GM06990 (cell line): ENCODE data around the gene DUSP10.

Experiments used
- DNase-seq: peaks from one replicate; pipeline ENCODE4 v3.0.0-alpha.2; 2011; ENCODE audit not compliant: insufficient read length; ENCODE audit errors: extremely low read depth
- H3K27me3 ChIP-seq: replicated peaks from 2 replicates; pipeline ENCODE4 v1.6.0; 2011; ENCODE audit warnings: low read length; ENCODE audit not compliant: control insufficient read depth, insufficient read depth
- H3K36me3 ChIP-seq: 2 replicates; pipeline ENCODE4 v1.5.1; 2011; ENCODE audit warnings: low read length; ENCODE audit not compliant: control insufficient read depth, insufficient read depth
- H3K4me3 ChIP-seq: replicated peaks from 2 replicates; pipeline ENCODE4 v1.5.1; 2011; ENCODE audit warnings: low read depth, mild to moderate bottlenecking, control low read depth, low read length
- CTCF ChIP-seq: IDR thresholded peaks from 2 replicates; pipeline ENCODE4 v1.5.1; 2011; ENCODE audit warnings: low read length, control low read depth, mild to moderate bottlenecking, inconsistent platforms; ENCODE audit not compliant: insufficient read depth, poor library complexity, severe bottlenecking

The DUSP10 gene

GRCh38 chr1:221782970-221783369, 41.1 kb upstream of the DUSP10 start:
- H3K4me3 ChIP-seq, result no peak overlapping the region
- DNase-seq, result no peak
- TF ChIP-seq CTCF, result no peak
- H3K27me3 ChIP-seq, result no peaks in the 10 kb centered on the region
- no peaks in the 10 kb centered on the region for H3K36me3 ChIP-seq

GRCh38 chr1:221782477-221782876, 40.6 kb upstream of the DUSP10 start:
- no peak for TF ChIP-seq CTCF
- DNase-seq, result no peak
- H3K27me3 ChIP-seq, result no peaks in the 10 kb centered on the region
- no peaks in the 10 kb centered on the region for H3K36me3 ChIP-seq
- no peak overlapping the region for H3K4me3 ChIP-seq

GRCh38 chr1:221781102-221781755, 39.3 kb upstream of the DUSP10 start:
- TF ChIP-seq CTCF, result no peak
- Histone ChIP-seq H3K36me3 (no peaks in the 10 kb centered on the region), H3K4me3 (no peak overlapping the region), H3K27me3 (no peaks in the 10 kb centered on the region)
- DNase-seq, result no peak

GRCh38 chr1:221780175-221780574, 38.3 kb upstream of the DUSP10 start:
- Histone ChIP-seq H3K4me3 (no peak overlapping the region), H3K36me3 (no peaks in the 10 kb centered on the region), H3K27me3 (no peaks in the 10 kb centered on the region)
- no peak for TF ChIP-seq CTCF
- no peak for DNase-seq

GRCh38 chr1:221779771-221780170, 37.9 kb upstream of the DUSP10 start:
- no peak for DNase-seq
- no peak for TF ChIP-seq CTCF
- no peaks in the 10 kb centered on the region for H3K36me3 ChIP-seq
- H3K27me3 ChIP-seq, result no peaks in the 10 kb centered on the region
- H3K4me3 ChIP-seq, result no peak overlapping the region
